H1 (cell line): Measurements from ENCODE around the gene CHD2. TPM values are rescaled to one million over a fixed set of nuclear protein-coding genes. Genes with fewer than 3 reads are reported as not detected.

Experiments used
- ATF3 ChIP-seq: IDR thresholded peaks from 2 replicates; pipeline ENCODE4 v1.6.1; 2011; ENCODE audit warnings: low read depth, mild to moderate bottlenecking, low read length; ENCODE audit not compliant: insufficient read depth
- BACH1 ChIP-seq: IDR thresholded peaks from 2 replicates; pipeline ENCODE4 v1.6.1; 2012; ENCODE audit warnings: low read length, improper control_type of control experiment
- CHD7 ChIP-seq: fragments of 300-600 bp; sonication (generic); IDR thresholded peaks from 2 replicates; pipeline ENCODE4 v1.7.1; 2012; ENCODE audit warnings: low read length, moderate library complexity, mild to moderate bottlenecking, inconsistent platforms; ENCODE audit not compliant: insufficient replicate concordance
- EZH2 ChIP-seq: fragments of 200-600 bp; sonication (generic); IDR thresholded peaks from 2 replicates; pipeline ENCODE4 v1.7.1; 2012; ENCODE audit warnings: low read depth, mild to moderate bottlenecking, moderate library complexity, low read length, inconsistent platforms; ENCODE audit not compliant: severe bottlenecking
- JUND ChIP-seq: IDR thresholded peaks from 2 replicates; pipeline ENCODE4 v1.6.1; 2011; ENCODE audit warnings: mild to moderate bottlenecking, improper control_type of control experiment, low read length
- POU5F1 ChIP-seq: IDR thresholded peaks from 2 replicates; pipeline ENCODE4 v1.6.1; 2011; ENCODE audit warnings: low read depth, mild to moderate bottlenecking, low read length, moderate library complexity
- TEAD4 ChIP-seq: IDR thresholded peaks from 2 replicates; pipeline ENCODE4 v1.6.1; 2012; ENCODE audit warnings: low read depth, low read length, inconsistent platforms, mixed read lengths
- USF2 ChIP-seq: IDR thresholded peaks from 2 replicates; pipeline ENCODE4 v1.6.1; 2011; ENCODE audit warnings: low read length, improper control_type of control experiment
- ZNF274 ChIP-seq: IDR thresholded peaks from 2 replicates; pipeline ENCODE4 v1.7.0; 2012; ENCODE audit warnings: low read length, borderline replicate concordance; ENCODE audit errors: extremely low read depth
- polyA plus RNA-seq, 7 experiments: library from polyadenylated mRNA; depleted of rRNA in 3 of 7; stranded (reverse) in 5 of 7; unstranded in 2 of 7; fragments of >200 nt in 5 of 7; fragments of 200-250 nt in 2 of 7; gene quantifications; 1 replicate in 5 of 7; 2 replicates in 1 of 7; 4 replicates in 1 of 7; pipeline versions ENCODE4 v1.2.1 to v1.2.3, GENCODE V29; 2011 to 2013; ENCODE audit warnings: missing spikeins in 2 of 7, mixed read lengths in 2 of 7
- total RNA-seq: library from RNA; stranded (reverse); fragmentation: NEBNext Ultra II Directional; extraction: Animal tissue kit (Norgen Biotek cat#: 25700); gene quantifications from 2 replicates; pipeline ENCODE4 v1.2.1, GENCODE V29; 2021

Gene CHD2
- total and polyA plus RNA-seq, 2 of the 8 experiments (the other 6 are each of a cell fraction or from before 2014, with no cell fraction given) = 28.8 to 70.0 TPM

DNA sequence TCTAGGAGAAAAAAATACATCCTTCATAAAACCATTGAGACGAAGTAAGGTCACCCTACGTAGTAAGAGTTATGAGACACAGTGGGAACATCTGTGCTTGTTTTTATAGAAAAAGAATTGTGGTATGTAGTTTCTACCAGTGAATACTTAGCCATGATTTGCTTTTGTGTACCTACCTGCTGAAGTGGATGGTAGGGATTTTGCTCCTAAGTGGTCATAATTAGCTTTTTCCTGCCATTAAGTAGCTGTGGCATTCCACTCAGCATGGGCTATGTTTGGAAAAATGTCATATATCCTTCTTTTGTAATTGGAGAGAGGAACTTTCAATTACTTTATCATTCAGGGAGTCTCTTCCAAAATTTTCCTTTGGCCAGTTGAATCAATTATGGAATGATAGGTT lies 63.7 kb downstream of the CHD2 start (continued):
- no peak for TF ChIP-seq CHD7
- TF ChIP-seq JUND = no peak
- no peak for TF ChIP-seq BACH1
- TF ChIP-seq USF2 = no peak
- no peak for TF ChIP-seq EZH2
- no peak for TF ChIP-seq POU5F1
- TF ChIP-seq ZNF274 = no peak
- TF ChIP-seq TEAD4 = no peak
- TF ChIP-seq ATF3 = no peak
